Stimulated activated CD8-positive, alpha-beta memory T cell treated with anti-CD3 and anti-CD28 coated beads, Interleukin-7, amount 100 ng/mL, for 1 hour (primary cell): ENCODE data around the gene KRTAP10-3.

ENCODE experiments used
- DNase-seq, 2 donors: peaks; one replicate each; pipeline ENCODE4 v3.0.0-alpha.2; 2020; ENCODE audit warnings: low read depth in 2 of 2

Gene KRTAP10-3

DNA sequence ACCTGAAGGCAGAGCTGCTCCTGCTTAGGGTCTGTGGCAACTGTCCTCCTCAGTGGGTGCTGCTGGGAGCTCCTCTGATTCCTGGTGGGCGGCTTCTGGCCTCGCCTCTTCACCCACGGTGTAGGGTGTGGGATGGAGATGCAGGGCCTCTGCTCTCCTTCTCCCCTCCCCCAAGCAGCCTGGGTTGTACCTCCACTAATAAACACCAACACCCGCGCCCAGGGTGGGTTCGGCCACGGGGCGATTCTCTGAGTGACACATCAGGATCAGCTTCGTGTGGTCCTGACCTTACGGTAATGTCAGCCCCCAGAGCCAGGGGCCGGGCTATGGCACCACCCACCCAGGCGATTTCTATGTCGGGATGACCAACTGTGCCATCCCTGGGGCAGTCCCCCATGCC, 42.3 kb downstream of the KRTAP10-3 start:
- no peak for DNase-seq

DNA sequence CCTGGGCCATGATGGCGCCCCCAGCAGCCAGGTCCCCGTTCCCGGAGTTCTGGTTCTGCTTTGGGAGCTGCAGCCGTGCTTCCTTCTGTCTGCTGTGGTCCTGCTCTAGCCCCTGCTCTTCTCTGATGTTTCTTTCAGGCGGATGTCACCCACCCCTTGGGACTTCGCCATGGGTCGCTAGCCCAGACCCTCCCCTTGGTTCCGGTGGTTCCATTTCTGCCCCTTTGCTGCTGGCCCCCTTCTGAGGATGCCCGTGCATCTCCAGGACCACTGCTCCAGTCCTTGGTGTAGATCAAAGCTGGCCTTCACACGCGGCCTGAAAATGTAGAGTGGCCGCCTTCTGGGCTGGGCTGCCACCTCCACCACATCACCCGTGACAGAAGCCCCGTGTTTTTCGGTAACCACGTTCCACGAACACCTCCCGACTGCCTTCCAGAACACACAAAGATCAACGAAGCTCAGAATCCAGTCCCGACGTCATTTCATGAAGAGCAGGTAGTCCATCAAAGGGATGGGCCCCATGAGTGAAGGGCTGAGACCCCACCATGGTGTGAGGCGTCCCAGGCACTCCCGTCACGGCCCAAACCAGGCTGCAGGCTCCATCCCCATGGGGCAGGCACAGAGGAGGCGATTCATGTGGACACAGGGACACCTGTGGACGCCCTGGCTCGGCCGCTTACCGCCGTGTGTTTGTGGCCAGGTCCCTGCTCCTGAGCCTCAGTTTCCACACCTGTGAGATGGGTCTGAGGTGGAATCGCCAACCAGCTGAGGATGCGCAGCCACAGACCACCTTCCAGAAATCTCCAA, 43.0 kb downstream of the KRTAP10-3 start:
- DNase-seq: no peak

DNA sequence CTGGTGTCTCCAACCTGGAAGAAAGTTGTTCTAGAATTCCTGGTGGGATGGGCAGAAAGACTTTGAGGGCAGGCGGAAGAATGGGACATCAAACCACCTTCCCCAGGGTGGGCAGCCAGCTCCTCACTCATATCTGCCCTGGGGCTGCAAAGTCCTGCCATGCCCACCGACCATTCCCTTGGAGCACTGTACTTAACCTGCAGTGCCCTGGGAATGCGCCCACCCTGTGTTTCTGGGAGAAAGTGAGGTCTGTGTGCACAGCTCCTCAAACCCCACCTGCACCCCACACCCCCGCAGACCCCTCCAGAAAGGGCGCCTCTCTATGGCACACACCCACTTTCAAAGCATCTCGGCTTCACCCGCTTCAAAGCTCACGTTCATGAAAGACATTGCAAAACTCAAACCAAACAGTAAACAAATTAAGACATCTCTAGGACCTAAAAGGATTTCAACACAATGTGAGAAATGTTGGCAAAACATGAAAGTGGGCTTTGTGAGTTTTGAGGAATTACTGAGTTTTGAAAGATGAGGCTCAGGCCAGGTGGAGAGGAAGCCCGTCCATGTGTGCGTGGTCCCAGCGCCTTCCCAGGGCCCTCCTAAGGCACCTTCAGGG, 43.7 kb downstream of the KRTAP10-3 start:
- no peak for DNase-seq

DNA sequence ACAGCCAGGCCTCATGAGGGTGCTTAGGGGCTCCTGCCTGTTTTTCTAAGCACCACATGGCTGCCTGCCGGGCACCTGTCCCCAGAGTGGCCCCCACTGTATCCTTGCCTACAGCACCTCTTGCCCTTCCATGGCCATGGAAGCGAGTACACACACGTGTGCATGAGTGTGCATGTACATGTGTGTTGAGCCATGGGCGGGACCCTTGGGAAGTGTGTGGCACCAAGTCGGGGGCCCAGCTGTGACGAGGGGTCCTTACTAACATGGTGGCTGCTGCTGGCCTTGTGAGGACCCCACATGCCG, 44.4 kb downstream of the KRTAP10-3 start:
- no peak for DNase-seq

DNA sequence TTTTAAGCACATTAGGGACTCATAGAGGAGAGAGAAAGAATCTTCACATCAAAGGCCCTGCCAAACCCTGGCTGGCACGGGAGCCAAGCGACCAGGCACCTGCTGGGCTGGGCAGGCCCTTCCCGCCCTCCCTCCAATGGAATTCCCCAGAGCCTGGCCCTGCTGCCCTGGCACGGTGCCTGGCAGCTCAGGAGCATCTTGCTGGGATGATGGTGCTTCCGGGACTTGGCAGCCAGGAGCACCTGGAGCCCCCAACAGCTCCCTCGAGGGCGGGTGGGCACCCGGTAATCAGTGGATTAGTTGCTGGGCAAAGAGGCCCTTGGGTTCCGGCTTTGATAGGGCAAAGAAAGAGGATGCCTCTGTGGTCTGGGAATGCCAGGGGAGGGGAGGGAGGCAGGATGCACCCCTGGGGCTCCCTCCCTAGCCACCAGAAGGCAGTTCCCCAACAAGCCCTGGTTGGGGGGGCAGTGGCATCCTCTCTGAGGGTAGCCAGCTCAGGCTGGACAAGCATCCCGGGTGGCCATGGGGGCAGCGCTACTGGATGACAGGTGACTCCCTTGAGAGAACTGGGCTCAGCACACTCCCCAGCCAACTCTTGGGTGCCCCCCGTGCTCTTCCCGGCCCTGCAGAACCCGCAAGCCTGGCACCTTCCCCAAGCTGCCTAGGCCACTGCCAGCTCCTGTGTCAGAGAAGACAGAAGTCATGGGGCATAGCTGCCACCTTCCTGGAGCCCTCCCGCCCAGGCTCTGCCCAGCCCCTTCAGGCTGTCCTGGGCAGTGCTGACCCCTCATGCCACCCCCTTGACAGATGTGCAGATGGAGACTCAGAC, 45.0 kb downstream of the KRTAP10-3 start:
- DNase-seq: no peak

DNA sequence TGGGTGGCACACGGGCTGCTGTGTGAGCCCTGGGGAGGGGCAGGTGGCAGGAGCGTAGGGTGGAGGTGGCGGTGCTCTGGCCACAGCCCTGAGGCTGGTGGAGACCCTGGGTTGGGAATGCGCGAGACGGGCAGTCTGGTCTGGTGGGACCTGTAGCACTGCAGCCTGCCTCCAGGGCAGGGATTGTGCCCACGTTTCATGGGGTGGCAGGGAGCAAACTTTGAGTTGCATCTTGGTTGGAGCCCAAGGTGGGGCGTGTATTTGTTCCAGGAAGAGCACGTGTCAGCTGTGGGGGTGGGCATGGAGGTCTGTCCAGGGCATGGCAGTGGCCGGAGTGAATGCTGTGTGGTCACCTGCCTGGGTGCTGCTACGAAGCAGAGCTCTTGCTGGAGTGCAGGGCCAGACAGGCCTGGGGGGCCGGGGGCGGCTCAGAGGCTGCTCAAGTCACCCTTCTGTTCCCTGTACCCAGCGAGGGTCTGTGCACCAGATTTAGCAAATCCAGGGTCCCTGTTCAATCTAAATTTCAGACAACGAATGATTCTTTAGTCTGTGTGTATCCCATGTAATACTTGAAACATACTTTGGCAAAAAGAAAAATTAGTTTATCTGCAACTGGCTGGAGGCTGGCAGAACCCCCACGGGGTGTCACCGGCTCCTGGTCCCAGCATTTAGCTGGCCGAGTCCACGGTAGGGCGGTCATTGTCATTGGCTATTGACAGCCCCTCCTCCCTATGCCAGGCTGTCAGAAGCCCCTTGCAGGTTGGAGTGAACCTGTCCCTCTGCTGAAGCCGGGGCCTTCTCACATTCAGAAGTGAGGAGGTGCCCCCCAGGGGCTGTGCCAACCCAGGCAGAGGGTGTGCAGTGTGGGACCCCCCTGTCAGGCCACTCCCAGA, 45.9 kb downstream of the KRTAP10-3 start:
- DNase-seq: no peak

DNA sequence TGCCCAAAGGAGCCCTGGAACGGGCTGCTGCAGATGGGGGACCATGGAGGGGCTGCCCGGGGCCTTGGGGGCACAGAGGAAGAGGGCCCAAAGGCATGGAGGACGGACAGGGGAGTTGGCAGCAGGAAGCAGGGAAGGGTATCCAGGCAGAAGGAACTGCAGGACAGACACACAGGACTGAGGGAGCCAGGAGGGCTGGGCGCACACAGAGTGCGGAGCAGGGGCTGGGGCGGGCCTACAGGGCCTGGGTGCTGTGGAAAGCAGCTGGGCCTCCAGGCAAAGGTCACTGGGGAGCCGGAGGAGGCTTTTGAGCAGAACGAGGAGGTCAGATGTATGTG, 46.7 kb downstream of the KRTAP10-3 start:
- no peak for DNase-seq

DNA sequence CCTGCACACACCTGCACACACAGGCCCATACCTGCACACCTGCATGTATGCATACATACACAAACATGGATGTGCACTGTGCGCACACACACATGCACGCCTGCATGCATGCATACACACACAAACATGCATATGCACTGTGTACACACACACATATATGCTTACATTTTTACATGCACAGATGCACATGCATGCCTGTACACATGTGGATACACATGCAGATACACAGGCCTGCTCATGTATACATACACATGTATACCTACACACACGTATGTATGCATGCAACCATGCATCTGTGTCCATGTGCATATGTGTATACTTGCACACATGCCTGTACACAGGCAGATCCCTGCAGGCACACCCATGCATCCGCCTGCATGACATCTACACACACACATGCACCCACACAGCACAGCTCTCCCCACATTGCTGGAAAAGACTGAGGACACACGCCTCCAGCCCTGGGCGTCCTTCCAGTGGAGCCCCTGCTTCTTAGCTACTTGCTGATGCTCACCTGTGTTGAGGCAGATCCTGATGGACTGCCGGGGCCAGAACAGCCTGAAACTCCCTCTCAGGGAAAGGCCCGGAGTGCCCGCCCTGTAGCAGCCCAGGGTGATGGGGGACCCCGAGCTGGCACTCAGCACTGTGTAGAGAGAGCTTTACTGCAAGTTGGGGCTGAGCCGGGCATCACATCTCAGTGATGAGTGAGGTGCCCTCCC, 47.2 kb downstream of the KRTAP10-3 start:
- no peak for DNase-seq

DNA sequence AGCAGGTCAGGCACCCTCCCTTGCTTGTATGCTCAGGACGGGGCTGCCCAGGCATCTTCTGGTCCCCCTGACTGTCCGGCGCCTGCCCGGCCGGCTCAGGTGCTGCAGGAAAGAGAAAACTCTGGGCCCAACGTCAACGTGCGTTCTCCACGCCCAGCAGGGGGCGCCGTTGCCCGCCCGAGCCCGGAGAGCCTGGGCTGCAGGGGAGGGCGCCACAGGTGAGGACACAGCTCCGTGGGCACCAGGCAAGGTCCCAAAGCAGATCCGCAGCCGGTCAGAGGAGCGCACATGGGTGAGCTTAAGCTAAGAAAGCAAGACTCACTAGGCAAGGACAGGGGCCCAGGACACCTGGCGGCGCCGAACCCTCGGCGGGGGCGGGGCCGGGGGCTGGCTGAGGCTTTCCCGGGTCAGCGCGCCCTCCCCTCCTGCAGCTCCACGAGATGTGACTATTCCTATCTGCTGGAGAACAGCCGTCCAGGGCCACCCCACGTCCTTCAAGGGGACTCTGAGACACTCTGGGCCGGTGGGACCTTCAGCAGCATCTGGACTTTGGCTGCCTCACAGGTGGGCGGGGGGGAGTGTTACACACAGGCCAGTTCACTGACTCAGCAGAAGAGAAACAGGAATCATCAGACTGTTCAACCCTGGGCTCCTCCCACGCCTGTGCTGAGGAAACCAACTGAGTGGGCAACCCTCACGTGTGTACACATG, 47.9 kb downstream of the KRTAP10-3 start:
- DNase-seq: peak; percentile 55 to 69

DNA sequence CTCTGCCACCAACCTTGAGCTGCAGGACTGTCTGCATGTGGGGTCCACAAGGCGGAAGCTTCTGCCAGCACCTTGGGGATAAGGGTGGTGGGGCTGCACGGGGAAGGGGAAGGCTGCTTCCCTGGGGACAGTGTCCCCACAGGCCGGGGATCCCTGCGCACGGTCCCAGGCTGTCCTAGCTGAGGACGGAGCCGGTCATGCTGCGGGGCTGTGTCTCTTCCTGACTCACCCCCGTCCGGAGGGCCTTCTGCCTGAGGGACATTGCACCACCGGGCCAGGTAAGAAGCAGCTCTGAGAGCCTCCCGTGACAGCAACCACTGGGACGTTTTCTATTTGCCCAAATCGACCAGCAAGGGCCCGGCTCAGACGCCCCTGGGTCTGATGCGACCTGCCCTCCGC, 48.5 kb downstream of the KRTAP10-3 start:
- DNase-seq: no peak

DNA sequence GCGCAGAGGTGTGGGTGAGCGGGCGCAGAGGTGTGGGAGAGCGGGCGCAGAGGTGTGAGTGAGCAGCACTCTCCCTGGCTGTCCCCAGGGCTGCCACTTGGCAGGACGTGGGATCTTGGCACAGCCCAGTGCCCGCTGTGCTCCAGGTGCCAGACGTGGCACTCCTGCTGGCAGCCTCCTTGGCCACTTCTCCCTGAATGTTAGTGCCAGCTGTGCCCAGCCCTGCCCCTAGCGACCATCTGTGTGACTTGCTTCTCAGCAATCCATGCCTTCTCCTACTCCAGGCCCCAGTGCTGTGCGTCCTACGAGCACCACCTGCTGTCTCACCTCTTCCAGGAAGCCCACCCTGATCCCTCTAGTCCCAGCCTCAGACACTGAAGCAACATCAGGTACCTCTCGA, 49.1 kb downstream of the KRTAP10-3 start:
- no peak for DNase-seq

DNA sequence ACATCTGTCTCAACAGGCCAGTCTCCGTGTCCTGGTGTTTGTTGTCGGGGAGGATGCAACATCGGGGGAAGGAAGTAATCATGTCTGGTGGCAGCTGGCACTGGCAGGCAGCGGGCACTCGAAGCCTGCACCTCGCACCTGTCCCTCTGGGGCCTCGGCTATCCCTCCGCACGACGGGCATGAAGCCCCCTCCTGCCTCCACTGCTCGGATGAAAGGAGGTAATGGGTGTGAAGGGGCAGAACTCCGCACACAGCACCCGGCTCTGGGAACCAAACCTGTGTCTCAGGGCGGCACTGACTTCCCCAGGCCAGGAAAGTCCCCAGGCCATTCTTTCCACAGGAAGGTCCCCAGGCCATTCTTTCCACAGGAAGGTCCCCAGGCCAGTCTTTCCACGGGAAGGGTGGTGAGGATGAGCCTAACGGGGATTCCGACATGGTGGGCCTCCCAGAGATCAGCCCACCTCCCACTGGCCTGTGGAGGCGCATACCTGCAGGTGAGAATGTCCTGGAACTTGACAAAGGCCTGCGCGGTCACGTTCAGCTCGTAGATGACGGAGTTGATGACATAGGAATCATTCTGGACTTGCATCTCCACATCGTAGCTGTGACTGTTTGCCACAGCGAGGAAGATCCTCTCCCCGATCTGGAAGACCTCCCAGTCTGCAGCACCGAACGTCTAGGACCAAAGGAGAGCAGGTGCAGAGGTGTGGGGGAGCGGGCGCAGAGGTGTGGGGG, 49.7 kb downstream of the KRTAP10-3 start:
- no peak for DNase-seq

DNA sequence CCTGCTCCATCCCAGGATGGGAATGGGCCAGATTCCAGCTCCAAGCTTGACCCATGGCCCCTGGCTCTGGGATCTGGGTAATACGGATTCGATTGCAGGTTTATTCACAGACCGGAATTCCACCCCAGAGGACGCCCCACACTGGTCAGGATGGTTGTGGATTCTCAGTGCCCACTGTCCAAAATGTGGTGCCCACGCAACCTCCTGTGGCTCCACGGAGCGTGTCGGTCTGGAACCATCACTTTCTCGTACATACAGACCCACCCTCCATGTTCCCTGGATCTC, 50.2 kb downstream of the KRTAP10-3 start:
- no peak for DNase-seq
